HCEC 1CT (cell line): ENCODE results near the gene TULP4.
"Not testable (repeated sequence)": the region's sequence is repeated elsewhere in the genome, so short reads cannot be mapped to it uniquely, and the experiment has no call there.

Source experiments
- DNase-seq: peaks from one replicate; pipeline ENCODE4 v3.0.0-alpha.2; 2017

Gene TULP4

GRCh38 chr6:158296854-158297324 is 15.4 kb upstream of the TULP4 start:
- DNase-seq = not testable (repeated sequence)

GRCh38 chr6:158297657-158298056 is 14.6 kb upstream of the TULP4 start:
- DNase-seq = not testable (repeated sequence)

DNA sequence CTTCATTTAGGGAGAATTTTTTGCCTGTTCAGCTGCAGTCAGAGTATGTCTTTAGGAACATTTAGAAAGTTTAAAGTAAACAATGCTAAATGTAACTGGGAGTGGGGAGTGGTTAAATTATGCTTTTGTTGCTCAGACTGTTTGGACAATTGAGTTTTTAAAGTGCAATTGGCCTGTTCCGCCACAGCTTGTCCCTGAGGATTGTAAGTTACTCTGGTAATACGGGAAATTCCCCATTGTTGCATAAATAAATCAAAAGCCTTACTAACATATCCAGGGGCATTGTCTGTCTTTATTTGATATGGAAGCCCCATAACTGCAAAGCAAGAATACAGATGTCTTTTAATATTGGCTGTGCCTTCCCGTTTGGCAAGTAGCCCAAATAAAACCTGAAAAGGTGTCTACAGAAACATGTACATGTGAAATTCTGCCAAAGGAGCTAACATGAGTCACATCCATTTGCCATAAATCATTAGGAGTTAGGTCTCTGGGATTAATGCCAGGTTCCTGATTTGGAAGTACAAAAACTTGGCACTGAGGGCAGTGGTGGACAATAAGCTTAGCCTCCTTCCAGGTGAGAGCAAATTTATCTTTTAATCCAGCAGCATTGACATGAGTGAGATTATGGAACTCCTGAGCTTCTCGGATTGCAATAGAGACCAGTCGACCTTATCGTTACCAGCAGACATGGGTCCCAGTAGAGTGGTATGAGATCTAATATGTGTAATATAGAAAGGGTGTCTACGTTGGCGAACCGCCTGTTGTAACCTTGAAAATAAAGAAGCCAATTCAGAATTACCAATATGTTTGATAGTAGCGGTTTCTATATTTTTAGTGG is 11.7 kb upstream of the TULP4 start:
- peak; percentile 11 for DNase-seq

- not testable (repeated sequence) for DNase-seq
Observed at GRCh38 chr6:158301561-158301960, 10.7 kb upstream of the TULP4 start.

- not testable (repeated sequence) for DNase-seq
Observed at GRCh38 chr6:158302195-158302796, 10.0 kb upstream of the TULP4 start.

- no peak for DNase-seq
Observed at GRCh38 chr6:158303210-158303731, 9.0 kb upstream of the TULP4 start.

DNA sequence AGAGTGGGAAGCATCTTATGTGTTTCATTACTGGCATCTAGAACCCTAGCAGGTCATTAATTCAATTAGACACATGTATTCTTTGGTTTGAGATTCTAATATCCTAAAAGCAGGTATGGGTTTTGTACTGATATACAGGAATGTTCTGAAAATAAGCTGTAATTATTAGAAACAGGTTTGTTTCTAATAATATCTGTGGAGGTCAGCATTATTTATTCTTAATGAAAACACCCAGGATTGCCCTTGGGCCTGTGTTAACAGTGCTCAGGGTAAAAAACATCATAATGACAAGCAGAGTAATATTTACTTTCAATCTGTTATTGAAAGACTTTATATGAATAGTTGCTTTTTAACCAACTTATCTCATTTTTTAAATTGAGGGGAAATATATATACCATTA is 8.0 kb upstream of the TULP4 start:
- no peak for DNase-seq

DNA sequence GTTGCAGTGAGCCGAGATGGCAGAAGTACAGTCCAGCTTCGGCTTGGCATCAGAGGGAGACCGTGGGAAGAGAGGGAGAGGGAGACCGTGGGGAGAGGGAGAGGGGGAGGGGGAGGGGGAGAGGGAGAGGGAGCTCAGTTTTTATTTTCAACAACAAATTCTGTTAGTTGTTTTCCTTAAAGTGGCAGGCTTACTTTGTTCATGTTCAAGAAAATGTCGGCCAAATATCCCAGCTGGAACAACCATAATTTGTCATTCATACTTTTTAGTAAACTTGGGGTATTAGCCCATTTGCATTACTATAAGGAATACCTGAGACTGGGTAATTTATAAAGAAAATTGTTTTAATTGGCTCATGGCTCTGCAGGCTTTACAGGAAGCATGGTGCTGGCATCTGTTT is 2.5 kb upstream of the TULP4 start:
- no peak for DNase-seq

GRCh38 chr6:158311193-158311592 is 1.1 kb upstream of the TULP4 start:
- DNase-seq = peak; percentile 35

- no peak for DNase-seq
Observed at GRCh38 chr6:158311626-158312025, 639 bp upstream of the TULP4 start.

DNA sequence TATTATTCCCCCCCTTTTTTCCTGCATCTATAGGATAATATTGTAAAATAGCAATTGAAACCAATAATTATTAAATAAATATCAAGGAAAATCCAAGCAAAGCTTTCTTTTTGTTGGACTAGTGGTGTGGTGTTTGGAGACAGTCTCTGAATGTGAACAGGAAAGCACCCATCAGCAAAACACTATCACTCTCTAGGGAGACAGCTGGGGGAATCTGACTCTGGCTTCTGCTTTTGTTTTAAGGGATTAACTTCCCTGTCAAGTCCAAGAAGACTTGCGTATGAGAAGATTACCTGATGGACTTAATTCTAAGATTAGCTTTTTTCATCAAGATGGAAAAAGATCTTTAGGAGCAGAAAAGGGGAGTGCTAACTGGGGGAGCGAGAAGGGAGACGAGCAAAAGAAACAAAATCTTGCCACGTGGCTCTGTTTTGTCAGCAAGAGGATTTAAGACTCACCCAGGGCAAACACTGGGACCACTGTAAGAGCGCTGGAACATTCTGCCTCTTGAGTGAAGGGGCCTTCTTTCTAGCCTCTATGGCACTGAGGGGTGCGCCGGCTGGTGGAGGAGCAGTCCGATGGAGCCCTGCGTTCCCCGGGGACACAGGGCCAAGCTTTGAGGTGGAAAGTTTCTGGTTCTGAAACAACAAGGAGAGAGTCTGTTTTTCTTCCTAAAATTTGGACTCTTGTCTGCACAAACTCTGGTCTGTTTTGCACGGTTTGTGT is 570 bp downstream of the TULP4 start:
- DNase-seq = no peak

GRCh38 chr6:158313989-158314388 is 1.7 kb downstream of the TULP4 start:
- DNase-seq = no peak

DNA sequence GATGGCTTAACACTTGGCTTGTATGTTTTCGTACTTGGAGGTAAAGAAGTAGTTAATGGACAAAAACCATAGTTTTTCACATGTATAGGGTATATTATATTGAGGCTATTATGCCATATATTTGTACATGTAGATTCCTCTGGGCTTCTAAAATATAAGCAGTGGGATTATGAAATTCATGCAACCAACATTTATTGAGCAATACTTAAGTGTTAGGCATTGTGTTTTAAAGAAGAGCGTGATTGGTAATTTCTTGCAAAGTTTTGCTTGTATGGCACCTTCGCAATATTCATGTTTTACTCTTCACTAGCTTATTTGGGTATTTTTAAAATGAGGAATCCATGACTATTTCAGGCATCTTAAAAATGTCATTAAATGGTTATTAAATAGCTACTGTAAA is 2.5 kb downstream of the TULP4 start:
- DNase-seq = no peak

DNA sequence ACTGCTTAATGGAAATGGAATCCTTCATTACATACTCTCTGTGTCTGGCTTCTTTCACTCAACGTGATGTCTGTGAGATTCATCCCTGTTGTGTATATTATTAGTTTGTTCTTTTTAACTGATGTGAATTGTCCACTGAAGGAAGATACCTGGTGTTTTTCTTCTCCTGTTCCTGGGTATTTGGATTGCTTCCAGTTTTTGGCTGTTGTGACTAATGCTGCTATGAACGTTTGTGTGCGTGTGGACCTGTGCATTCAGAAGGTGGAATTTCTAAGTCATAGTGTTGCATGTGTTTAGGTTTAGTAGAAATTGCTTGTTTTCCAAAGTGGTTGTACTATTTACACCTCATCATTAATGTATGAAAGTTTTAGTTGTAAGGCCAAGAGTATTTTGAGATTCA is 3.8 kb downstream of the TULP4 start:
- no peak for DNase-seq

DNA sequence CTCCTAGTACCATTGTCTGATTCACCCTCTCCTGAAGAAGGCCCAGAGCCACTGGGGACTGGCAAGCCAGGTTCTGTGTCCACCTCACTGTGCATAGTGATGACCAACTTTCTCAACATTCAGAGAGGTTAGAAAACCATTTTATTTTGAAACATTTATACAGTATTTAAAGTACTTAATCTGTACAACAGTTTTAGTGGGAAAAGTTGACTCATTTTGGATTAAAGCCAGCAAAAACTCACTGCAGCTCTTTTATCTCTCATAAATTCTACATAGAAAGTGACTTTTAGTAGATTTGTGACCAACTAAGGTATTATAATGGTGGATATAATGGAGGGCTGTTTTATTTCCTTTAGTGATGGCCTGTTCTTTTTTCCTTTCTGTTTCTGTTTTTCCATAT is 9.7 kb downstream of the TULP4 start:
- DNase-seq = peak; percentile 57

GRCh38 chr6:158322400-158322723 is 10.1 kb downstream of the TULP4 start:
- no peak for DNase-seq

DNA sequence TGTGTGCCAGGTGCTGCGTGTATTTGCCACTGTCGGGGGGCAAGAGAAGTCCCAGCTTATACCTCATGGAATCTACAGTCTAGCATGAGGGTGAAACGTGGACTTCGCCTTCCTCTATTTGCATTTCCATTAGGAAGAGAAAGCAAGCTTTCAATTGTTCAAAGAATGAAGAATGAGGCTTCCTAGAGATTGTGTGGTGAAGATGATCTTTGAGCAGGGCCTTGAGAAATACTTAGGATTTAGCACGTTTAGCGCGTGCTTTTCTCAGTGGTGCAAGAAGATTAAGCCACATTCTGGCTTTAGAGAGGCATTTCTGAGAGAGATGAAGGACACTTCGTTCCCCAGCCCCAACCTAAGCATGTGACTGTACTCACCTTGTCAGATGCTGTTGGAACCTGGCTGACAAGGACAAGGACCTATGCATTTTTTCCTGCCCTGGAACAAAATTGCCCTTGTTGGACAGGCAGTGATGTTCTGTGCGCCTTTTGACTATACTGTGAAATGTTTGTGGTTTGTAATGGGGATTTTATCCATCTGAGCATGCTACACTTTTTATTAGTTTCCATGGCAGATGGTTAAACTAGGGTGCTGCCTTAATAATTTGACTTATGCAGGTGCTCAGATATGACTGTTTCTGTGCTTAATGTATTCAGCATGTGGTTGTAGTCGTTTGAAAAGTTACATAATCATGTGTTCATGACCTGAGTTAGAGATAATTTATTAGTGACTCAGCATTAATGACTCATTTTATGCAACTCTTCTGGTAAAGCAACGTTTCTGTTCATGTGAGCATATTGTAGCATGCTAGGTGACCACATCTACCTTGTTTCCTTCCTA is 10.7 kb downstream of the TULP4 start:
- peak; percentile 67 for DNase-seq

GRCh38 chr6:158323561-158323958 is 11.3 kb downstream of the TULP4 start:
- no peak for DNase-seq

DNA sequence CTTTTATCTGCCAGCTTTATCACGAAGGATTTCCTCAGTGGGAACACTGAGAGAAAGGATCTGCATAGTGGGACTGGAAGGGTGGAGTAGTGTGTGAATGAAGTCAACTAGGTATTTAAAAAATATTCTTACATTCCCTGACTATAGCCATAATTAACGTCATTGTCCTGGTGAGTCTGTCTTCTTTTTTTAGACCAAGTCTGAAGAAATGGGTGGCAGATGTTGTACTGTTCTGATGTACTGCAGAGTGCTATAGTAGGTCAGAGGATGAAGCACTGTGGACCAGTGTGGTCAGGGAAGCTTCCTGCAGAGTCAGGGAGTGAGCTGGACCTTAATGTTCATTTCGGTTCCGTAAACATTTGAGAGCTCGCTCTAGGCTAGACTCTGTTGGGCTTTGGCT is 11.9 kb downstream of the TULP4 start:
- DNase-seq = no peak

- DNase-seq = no peak
Observed at GRCh38 chr6:158327211-158327610, 14.9 kb downstream of the TULP4 start.

DNA sequence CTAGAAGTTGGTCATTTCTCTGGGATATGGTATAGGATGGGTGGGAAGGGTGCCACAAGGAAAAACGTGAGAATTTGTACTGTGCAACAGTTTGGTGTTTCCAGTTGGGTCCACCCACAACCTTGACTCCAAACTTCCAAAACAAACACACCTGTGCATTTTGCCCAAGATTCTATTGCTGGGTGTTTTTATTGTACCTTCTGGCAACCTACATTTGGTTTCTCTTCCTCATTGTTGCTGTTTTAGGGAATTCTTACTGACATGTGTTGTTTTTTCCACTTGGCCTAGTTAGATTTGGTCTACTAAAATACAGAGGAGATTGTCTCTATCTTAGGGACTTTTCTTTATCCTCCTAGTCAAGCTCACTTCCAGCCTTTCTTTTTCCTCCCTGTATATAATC is 16.7 kb downstream of the TULP4 start:
- DNase-seq = no peak

DNA sequence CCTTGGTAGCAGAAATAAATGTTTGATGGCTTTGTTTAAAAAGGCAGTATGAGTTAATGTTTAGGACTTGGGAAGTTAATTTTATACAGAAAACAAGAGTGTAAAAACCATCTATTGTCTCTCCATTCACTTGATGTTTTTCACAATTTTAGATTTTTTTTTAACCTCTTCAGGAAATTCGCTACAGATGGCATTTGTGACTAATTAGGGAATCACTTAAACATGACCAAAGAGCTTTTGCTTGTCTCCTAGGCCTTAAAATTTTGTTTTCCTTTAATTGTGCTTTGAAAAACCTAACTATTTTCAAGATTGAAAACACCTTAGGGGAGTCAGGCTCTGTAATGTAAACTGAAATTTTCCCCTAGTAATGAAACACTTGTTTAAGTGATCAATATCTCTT is 17.3 kb downstream of the TULP4 start:
- DNase-seq = peak; percentile 35

GRCh38 chr6:158330016-158330415 is 17.8 kb downstream of the TULP4 start:
- DNase-seq = no peak
